ENCODE results near the gene NFAT5.

Gene NFAT5

DNA sequence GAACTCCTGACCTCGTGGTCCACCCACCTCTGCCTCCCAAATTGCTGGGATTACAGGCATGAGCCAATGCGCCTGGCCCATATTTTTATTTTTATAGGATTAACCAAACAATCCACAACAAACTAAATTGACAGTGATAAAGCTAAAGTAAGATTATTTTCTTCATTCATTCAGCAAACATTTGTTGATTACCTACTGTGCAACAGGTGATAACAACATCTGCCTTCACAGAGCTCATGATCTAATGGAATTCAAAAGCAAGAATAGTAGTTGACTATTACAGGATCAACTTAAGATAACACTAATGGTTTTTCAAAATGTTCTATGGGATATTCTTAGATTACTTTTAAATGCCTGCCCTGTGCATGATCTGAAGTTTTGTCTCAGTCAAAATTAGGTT lies 122.8 kb downstream of the NFAT5 start:
- H3K4me2 ChIP-seq (ENCODE audit: low read length) = no peak overlapping the region
- no peaks in the 10 kb centered on the region for H3K27me3 ChIP-seq (ENCODE audit: control insufficient read depth, insufficient read depth, low read length)
- TF ChIP-seq, protein P1, sequence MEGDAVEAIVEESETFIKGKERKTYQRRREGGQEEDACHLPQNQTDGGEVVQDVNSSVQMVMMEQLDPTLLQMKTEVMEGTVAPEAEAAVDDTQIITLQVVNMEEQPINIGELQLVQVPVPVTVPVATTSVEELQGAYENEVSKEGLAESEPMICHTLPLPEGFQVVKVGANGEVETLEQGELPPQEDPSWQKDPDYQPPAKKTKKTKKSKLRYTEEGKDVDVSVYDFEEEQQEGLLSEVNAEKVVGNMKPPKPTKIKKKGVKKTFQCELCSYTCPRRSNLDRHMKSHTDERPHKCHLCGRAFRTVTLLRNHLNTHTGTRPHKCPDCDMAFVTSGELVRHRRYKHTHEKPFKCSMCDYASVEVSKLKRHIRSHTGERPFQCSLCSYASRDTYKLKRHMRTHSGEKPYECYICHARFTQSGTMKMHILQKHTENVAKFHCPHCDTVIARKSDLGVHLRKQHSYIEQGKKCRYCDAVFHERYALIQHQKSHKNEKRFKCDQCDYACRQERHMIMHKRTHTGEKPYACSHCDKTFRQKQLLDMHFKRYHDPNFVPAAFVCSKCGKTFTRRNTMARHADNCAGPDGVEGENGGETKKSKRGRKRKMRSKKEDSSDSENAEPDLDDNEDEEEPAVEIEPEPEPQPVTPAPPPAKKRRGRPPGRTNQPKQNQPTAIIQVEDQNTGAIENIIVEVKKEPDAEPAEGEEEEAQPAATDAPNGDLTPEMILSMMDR (IDR thresholded peaks at IDR 0.05) = no peak
- H3K4me1 ChIP-seq = no peaks in the 10 kb centered on the region
- no peak overlapping the region for H3K9ac ChIP-seq
- H3K36me3 ChIP-seq (ENCODE audit: control insufficient read depth, insufficient read depth, low read length) = no peaks in the 10 kb centered on the region
- no peaks in the 10 kb centered on the region for H3K79me2 ChIP-seq
- no peak overlapping the region for H3K4me3 ChIP-seq (ENCODE audit: low read depth, low read length)
- no peak overlapping the region for H2AFZ ChIP-seq
- H3K9me3 ChIP-seq (ENCODE audit: control insufficient read depth, low read length) = no peaks in the 10 kb centered on the region
- no peak overlapping the region for H3K27ac ChIP-seq

DNA sequence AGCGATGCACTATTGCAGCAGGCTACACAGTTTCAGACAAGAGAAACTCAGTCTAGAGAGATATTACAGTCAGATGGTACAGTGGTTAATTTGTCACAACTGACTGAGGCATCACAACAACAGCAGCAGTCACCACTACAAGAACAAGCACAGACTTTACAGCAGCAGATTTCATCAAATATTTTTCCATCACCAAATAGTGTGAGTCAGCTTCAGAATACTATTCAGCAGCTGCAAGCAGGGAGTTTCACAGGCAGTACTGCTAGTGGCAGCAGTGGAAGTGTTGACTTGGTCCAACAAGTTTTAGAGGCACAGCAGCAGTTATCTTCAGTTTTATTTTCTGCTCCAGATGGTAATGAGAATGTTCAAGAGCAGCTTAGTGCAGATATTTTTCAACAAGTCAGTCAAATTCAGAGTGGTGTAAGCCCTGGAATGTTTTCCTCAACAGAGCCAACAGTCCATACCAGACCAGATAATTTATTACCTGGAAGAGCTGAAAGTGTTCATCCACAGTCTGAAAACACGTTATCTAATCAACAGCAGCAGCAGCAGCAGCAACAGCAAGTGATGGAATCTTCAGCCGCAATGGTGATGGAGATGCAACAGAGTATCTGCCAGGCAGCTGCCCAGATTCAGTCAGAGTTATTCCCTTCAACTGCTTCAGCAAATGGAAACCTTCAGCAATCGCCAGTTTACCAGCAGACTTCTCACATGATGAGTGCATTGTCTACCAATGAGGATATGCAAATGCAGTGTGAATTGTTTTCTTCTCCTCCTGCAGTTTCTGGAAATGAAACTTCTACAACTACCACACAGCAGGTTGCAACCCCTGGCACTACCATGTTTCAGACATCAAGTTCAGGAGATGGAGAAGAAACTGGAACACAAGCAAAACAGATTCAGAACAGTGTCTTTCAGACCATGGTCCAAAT lies 126.5 kb downstream of the NFAT5 start:
- Histone ChIP-seq H3K27me3 (ENCODE audit: control insufficient read depth, insufficient read depth, low read length) (no peaks in the 10 kb centered on the region), H3K4me2 (ENCODE audit: low read length) (no peak overlapping the region), H3K9me3 (ENCODE audit: control insufficient read depth, low read length) (no peaks in the 10 kb centered on the region), H3K27ac (no peak overlapping the region), H3K79me2 (no peaks in the 10 kb centered on the region), H2AFZ (no peak overlapping the region), H3K9ac (no peak overlapping the region), H3K4me3 (ENCODE audit: low read depth, low read length) (no peak overlapping the region), H3K36me3 (ENCODE audit: control insufficient read depth, insufficient read depth, low read length) (no peaks in the 10 kb centered on the region), H3K4me1 (no peaks in the 10 kb centered on the region)
- TF ChIP-seq, protein P1 (IDR thresholded peaks at IDR 0.05) = no peak

GRCh38 chr16:69693916-69694315 lies 128.2 kb downstream of the NFAT5 start:
- H3K4me3 ChIP-seq (ENCODE audit: low read depth, low read length) = no peak overlapping the region
- H3K27ac ChIP-seq = no peak overlapping the region
- H3K36me3 ChIP-seq (ENCODE audit: control insufficient read depth, insufficient read depth, low read length) = no peaks in the 10 kb centered on the region
- H3K4me2 ChIP-seq (ENCODE audit: low read length) = no peak overlapping the region
- H3K27me3 ChIP-seq (ENCODE audit: control insufficient read depth, insufficient read depth, low read length) = no peaks in the 10 kb centered on the region
- H2AFZ ChIP-seq = no peak overlapping the region
- no peaks in the 10 kb centered on the region for H3K9me3 ChIP-seq (ENCODE audit: control insufficient read depth, low read length)
- no peaks in the 10 kb centered on the region for H3K4me1 ChIP-seq
- H3K9ac ChIP-seq = no peak overlapping the region
- TF ChIP-seq, protein P1 (IDR thresholded peaks at IDR 0.05) = no peak
- peaks cover 2% of the 10 kb centered on the region for H3K79me2 ChIP-seq

DNA sequence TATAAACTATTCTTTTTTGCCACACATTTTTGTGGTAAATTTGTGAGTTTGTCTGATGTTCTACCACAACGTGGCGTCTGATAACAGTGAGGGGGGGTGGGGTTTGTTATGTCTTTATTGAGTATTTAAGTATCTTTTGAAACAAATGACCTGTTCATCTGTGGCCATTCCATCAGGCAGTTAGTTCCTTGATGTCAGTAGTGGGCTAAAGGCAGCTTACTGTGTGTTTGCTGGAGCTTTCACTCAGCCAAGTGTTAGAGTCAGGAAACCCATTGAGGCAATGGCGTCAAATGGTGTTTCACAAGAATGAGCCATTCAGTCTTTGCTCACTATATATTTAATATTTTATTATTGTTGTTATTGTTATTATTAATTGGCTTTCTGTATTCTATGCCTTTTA lies 132.6 kb downstream of the NFAT5 start:
- H3K27me3 ChIP-seq (ENCODE audit: control insufficient read depth, insufficient read depth, low read length) = no peaks in the 10 kb centered on the region
- H3K4me2 ChIP-seq (ENCODE audit: low read length) = no peak overlapping the region
- TF ChIP-seq, protein P1 (IDR thresholded peaks at IDR 0.05) = no peak
- no peaks in the 10 kb centered on the region for H3K9me3 ChIP-seq (ENCODE audit: control insufficient read depth, low read length)
- no peak overlapping the region for H2AFZ ChIP-seq
- H3K79me2 ChIP-seq = peaks cover 5% of the 10 kb centered on the region
- H3K4me1 ChIP-seq = no peaks in the 10 kb centered on the region
- H3K9ac ChIP-seq = no peak overlapping the region
- no peaks in the 10 kb centered on the region for H3K36me3 ChIP-seq (ENCODE audit: control insufficient read depth, insufficient read depth, low read length)
- H3K27ac ChIP-seq = no peak overlapping the region
- H3K4me3 ChIP-seq (ENCODE audit: low read depth, low read length) = no peak overlapping the region

DNA sequence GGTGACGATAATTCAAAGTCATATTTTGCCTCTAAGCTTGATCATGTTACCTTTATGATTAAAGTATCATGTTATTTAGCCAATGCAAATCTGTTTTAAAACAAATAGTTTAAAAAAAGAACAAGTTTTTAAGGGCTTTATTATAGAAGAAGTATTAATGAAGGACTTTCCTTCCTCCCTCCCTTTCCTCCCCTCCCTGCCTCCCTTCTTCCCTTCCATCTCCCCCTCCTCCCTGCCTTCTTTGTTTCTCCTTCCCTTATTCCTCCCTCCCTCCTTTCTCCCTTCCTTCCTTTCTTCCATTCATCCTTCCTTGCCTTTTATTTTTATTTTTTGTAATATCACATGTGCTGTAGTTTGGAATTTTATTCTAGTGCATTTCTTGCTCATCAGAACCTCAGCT lies 134.1 kb downstream of the NFAT5 start:
- Histone ChIP-seq H3K36me3 (ENCODE audit: control insufficient read depth, insufficient read depth, low read length) (no peaks in the 10 kb centered on the region), H3K79me2 (peaks cover 5% of the 10 kb centered on the region), H3K27me3 (ENCODE audit: control insufficient read depth, insufficient read depth, low read length) (no peaks in the 10 kb centered on the region), H3K4me1 (no peaks in the 10 kb centered on the region), H3K9ac (no peak overlapping the region), H2AFZ (no peak overlapping the region), H3K4me3 (ENCODE audit: low read depth, low read length) (no peak overlapping the region), H3K27ac (no peak overlapping the region), H3K4me2 (ENCODE audit: low read length) (no peak overlapping the region), H3K9me3 (ENCODE audit: control insufficient read depth, low read length) (no peaks in the 10 kb centered on the region)
- TF ChIP-seq, protein P1 (IDR thresholded peaks at IDR 0.05) = no peak
